ENCODE results near the gene CD48.
A peak's percentile ranks its signal among the peaks of the same experiment; 100 is the strongest.

Gene CD48

DNA sequence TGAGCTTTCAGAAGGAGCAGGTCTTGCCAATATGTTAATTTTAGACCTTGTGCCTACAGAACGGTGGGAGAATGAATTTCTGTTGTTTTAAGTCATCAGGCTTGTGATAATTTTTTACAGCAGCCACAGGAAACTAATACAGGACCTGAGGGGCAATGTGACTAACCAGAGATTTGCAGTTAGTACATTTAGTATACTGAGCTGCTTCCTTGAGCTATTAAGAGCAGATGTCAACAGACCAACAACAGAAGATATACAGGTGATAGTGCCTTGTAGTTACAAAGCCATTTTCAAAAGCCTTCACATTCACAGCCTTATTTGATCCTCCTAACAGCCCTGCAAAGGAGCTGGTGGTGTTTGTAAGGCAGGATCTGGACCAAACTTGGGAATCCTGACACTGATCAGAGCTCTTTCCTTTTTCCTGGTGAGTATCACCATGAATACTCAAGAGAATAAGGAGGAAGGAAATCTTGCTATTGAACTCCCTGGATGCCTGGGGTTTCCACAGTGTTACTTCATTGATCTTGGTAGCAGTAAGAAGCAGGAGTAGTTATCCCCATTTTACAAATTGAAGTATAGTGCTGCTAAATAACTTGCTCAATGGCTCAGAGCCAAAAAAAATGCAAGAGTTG, 60.1 kb downstream of the CD48 start:
- DNase-seq = no peak

DNA sequence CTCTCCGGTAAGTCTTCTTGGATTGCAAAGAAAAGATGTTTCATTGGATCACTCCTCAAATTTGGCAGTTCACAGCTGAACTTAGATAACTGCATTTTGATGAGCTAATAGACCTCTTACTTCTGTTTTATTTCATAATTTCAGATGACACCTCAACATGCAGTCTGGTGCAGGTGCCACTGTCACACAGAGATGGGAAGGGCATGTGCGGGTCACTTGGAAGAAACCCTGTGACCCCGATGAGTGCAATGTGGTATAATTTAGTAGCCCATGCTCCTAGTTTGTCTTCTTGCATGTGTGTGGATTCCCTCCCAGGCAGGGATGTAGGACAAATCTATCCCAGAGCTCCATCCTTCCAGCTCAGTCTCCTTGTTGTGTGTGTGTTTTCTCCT, 64.3 kb downstream of the CD48 start:
- DNase-seq = no peak

DNA sequence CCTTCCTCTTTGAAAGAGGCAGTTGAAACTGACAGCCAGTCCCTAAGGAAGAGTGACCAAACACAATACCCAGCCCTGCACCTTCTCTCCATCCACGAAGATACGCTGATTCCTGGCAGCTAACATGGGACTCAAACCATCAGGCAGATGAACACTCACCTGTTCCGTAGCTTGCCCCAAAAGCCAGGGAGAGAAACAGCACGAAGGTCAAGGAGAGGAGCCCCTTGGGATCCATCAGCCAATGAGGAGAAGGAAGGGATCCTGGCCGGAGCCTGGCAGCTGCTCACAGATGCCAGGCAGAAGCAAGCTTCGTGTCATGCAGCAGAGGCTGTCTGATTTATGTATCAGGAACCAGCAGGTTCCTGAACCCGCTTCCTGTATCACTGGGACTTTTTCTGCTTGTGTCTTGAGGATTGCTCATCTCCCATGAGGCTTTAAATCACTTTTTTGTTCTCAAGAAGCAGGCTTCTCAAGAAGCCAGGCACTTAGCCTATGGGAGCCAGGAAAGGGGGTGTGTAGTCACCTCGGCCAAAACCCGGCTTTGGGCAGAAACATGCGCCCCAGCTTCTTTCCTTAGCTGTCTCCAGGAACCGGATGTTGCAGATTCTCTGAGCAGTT, 64.8 kb downstream of the CD48 start, which contains the start of gene SLAMF1:
Gene SLAMF1 (minus strand): TSS at position 334 of the 618 bp plus-strand sequence. CDS start 99 bp downstream, at position 235.
- DNase-seq = peak in 2 of 5 donors; percentile 18 to 62

DNA sequence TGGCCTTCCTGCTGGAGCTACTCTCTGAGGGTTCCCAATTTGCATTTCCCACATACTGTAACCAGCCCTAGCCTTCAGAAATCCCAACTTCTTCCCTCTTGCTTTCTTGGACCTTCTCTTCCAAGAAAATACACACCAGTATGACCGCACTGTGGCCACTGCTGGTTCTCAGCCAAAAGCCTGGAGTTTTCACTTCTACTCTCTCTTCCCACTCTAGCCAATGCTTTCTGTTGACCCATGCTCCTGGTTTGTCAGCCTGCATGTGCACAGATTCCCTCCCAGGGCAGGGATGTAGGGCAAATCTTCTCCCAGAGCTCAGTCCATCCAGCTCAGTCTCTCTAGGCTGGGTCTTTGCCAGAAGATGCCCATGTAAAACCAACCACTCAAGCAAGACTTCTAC, 65.4 kb downstream of the CD48 start:
- DNase-seq = no peak

DNA sequence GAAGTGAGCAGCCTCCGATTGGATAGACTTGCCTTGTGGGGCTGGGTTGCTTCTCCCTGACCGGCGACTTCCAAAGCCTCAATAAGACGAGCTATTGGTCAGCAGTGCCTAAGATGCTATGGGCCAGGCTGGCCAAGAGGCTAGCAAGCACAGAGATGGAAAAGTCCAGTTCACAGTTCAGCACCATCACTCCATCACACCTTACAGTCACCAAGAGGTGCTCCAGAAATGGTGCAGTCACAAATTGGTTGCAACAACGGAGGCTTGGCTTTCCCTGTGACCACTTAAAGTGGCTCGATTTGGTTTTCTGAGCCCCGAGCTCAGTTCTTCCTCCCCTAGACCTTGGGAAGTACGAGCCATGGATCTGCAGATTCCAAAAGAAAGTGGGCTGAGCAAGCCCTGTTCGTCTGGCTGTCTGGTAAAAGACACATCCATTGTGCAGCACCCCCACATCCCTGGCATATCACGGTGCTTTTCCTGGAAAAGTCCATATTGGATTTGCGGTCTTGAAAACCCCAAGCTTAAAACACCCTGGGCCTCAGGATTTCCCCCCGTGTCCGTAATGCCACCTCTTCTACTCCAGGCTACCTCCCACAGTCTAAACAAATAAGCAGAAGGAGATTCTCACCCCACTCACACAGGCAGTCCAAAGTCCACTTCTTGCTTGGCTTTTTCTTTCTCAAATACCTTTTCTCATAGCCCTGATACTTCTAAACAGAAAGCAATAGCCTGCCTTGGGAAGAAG, 66.1 kb downstream of the CD48 start:
- DNase-seq = no peak

DNA sequence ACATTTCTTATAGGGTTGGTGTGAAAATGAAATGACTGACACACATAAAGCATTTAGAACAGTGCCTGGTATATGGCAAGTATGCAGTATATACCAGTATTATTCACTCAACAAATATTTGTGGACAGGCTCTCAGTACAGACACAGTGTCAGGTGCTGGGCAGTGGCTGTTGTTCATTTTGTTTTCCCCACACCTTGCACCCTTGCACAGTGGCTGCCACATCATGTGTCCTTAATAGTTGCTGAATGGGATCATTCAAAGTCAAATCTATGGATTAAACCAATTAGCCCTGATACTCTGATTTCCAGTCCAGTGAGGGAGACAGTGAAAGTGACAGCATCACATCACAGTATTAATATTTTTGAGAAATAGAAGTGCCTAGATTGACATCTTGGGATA, 67.2 kb downstream of the CD48 start:
- DNase-seq = no peak

DNA sequence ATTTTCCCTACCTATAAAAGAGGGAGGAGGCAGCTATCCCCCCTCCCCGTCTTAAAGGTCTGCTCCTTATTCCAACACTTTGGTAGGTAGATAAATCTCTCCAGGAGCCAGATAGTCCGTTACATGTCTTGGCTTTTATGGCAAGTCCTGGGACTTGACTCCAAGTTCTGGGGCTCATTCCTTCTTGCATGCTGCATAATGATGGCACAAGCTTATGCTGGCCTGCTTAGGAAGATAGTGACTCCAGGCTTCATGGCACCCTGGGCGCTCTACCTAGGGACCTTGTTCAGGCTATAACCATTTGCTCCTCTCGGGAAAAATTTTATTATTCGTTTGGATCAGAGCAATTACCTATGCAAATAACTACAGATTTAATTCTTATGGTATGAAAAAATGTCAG, 68.5 kb downstream of the CD48 start:
- DNase-seq = no peak

DNA sequence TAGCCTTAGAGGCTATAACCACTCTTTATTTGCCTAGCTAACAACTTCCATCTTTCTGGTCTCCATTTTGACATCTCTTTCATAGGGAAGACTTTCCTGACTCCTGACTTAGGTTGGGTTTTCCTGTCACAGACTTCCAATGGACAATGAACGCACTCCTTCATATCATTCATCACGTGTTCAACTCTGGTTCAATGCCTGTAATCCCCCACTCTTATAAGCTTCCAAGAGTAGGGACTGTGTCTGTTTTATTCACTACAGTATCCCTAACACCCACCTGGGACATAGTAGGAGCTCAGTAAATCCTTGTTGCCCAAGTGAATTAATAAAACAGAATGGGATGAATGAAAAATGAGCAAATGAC, 69.4 kb downstream of the CD48 start:
- no peak for DNase-seq

DNA sequence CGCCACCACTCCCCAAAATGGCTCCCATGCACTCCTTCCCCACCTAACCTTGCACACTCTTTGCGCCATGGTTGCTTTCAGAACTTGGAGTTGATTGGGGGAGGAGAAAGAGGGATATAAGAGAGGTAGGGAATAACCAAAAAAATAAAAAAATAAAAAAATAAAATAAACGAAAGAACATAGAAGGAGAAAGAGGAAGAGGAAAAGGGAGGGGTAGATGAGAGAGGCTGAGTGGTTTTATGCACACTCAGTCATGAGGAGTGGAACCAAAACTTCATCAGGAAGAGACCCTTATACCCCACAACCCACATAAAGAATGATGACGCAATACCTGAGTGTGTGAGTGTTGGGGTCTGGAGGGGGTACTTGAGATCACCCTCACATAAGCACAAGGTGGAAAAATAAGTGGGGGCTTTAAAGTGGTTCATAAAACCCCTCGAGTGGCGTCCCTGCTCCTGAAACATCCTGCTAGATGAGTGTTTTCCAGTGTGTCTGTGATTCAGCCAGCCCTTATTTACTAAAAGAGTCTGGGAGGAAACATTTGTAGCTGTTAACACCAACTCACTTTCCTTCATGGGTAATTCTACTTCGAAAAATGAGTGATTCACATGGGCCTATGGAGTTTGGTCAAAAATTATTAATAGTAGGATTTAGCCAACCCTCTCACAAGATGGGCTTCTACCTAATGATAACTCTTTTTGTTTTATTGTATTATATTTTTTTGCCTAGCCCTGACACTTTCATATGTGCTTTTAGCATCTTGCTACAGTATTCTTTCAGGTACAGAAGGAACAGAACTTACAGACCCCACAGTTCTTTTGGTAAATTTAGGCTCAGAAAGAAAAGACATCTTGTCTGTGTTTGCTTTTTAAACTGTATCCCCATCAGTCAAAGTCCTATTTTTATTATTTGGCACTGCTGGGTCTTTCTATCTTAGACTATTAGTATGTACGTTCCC, 70.0 kb downstream of the CD48 start:
- DNase-seq = no peak

DNA sequence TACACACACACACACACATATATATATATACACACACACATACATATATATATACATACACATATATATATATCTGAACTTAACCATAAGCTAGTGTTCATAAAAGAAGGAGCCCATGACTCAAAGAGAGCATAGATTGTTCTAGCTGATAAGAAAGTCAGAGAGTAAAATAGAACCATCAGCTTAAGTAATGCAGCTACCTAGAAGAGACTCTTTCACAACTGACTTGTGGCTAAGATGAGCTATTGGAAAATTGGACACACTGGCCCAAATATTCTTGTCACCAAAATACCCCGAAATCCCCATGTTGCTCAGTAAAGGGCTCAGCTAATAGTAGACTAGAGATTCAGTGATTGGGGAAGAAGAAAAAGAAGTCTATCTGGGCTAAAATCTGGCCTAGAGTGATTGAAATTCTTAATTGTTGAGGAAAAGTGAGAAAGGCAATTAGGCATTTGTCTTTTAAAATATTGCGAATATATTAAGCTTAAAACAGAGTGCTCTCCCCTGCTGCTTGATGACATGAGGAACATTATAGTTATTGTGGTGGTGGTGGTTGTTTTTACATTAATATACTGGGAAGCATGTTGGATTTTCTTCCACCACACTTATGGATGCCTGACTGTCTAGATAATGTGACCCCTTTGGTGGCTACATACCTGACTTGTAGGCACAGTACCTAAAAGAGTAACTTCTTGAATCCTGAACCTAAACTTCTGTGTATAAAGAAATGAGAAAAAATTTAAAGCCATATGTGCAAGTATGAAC, 71.1 kb downstream of the CD48 start:
- peak in 1 of 5 donors; percentile 81 for DNase-seq

DNA sequence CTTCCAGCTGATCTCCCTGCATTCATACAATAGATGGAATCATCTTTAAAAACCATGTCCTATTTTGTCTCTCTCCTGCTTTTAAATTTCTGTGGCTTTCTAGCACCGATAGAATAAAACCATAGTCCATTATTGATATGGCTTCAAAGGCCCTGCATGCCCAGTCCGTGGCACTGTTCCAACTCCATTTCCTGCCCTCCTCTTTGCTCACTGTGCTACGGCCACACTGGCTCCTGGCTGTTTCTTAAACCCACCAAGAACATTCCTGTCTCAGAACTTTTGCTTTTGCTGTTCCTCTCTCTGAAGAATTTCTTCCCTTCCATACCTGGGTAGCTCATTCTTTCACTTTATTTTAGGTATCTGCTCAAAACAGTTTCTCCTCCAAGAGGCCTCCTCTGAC, 72.0 kb downstream of the CD48 start:
- DNase-seq = no peak

DNA sequence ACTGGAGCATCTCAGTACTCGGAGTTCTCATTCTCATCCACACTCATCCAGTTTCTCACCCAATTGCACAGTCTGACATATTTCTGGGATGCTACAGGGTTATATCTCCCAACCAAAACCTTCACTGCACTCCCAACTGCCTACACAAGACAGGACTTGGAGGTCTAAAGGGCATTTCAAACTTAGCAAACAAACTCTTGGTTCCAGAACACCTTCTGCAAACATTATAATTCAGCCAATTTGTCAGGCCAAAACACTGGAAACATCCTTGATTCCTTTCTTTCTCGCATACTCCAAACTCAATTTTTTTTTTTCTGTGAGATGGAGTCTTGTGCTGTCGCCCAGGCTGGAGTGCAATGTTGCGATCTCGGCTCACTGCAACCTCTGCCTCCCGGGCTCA, 72.7 kb downstream of the CD48 start:
- no peak for DNase-seq

DNA sequence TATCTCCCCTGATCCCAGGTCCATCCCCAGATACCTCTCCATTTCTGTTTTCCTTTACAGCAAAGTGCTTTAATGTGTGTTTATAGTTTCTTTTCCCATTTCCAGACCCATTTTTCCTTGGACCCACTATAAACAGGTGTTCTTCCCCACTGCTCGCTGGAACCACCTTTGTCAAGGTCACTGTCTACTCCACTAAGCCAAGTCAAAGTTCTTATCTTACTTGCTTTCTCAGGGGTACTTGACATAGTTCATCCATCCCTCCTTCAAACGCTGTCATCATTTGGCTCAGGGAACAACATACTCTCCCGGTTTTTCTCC, 73.1 kb downstream of the CD48 start:
- no peak for DNase-seq

DNA sequence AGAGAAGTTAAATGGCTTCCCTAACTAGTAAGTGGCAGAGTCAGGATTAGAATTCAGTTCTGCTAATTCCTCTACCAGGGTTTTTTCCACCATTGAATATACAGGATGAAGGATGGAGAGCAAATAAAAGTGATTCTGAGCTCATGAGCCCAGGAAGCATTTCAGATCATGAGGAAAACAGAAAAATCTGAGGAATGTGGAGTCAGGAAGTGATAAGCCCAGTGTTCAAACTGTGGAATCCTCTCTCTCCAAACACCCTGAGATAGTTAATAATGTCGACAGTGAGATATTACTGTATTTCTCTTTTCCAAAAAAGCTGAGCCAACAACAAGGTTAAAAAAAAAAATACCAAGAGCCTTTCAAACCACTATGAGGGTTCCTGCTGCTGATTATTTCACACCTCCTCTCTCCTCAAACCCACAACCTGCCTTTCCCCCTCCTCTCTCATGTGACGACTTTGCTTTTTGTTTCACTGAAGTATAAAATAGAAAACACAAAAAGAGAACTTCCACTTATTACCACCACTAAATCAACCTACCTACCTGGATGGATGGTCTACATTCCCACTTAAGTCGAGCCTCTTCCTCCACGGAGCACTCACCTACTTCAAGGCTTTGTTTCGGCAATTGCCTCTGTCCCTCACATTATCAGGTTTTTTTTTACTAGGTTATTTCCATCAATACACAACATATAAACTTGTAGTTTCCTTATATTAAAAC, 73.6 kb downstream of the CD48 start:
- DNase-seq = peak in 4 of 5 donors; percentile 41 to 86 (median 48)

DNA sequence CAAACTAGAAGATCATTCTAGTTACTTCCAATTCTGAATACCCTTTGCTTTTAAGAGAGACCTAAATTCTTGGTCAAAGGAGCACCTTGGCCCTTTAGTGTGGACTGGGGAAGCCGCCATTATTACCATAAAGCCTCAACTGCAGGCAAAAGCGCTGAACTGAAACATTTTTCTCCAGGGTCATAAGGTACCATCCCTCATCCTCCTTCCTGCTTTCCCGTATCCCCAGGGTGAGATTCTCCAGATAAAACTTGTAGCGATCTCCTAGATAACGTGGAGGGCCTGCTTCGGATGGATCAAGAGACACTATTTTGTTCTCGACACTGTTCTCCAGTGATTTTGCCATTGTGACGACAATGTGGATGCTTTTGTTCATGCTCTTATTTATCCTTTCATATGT, 74.6 kb downstream of the CD48 start:
- no peak for DNase-seq

DNA sequence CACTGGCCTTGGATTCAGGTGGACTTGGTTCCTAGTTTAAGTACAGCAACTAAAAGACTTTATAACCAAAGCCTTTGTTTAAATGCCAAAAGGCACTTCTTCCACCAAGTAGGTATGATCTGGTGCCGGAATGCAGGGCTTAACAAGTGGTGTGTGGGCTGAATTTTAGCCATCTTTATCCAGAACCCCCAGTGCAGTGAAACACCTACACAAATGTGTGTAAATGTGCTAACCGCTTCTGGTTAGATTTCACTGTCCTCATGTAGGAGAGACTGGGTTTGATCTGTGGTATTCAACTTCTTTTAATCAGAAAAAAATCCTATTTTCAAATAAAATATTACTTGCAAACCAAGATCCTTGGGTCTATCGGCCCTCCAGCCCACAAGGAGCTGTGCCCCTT, 75.1 kb downstream of the CD48 start:
- DNase-seq = no peak

DNA sequence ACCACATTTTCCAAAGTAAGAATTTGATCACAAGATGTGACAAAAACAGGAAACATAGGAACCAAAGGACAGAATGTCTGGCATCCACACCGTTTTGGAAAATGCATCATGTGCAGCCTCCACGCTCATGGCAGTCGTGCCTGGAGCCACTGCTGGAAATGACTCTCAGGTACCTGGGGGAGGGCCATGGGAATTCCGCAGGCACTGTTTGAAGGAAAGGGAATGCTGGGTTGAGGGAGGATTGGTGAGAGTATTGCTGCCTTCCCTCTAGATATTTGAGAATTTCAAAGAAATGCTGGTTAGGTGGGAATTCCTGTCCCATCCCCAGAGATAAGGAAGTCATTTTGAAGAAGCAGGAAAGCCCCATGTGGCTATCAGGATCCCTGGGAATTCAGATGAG, 75.5 kb downstream of the CD48 start:
- no peak for DNase-seq

DNA sequence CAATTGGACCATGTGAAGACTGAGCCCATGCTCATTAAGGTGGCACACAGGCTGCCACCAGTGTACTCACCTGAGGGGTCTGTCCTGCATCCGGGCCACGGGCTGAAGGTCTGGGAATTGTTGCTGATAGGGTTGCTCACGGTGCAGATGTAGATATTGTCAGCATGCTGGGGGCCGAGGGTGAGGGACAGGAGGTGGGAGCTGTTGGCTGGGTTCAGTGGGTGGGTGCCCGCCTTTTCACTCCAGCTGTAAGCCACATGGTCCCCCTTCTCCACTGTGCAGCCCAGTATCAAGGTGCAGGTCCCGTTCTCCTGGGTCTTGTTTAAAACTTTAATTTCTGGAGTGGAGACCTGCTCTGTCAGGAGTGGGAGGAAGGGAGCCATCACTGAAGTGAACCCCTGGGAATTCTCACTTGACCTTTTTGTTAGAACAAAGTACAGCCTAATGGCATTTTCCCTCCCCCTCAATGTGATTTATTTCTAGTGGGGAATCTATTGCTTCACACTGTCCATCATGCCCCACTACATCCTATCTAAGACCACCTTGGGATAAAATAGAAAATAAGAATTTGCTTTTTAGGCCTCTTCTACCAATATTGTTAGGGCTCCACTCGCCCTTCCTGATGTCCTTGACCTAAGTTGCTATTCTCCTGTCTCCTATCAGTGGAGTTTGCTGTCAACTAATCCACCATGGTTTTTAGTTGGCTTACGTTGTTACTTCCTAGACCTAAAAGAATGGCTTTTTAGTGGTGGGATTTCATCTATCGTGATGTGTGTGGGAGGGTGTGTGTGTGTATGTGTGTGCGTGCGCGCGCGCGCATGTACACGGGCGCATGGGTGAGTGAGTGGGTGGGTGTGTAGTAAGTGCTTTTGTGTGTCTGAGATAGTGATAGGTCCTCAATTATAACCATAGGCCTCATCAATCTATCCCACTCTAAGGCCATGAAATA, 76.8 kb downstream of the CD48 start:
- DNase-seq = no peak

DNA sequence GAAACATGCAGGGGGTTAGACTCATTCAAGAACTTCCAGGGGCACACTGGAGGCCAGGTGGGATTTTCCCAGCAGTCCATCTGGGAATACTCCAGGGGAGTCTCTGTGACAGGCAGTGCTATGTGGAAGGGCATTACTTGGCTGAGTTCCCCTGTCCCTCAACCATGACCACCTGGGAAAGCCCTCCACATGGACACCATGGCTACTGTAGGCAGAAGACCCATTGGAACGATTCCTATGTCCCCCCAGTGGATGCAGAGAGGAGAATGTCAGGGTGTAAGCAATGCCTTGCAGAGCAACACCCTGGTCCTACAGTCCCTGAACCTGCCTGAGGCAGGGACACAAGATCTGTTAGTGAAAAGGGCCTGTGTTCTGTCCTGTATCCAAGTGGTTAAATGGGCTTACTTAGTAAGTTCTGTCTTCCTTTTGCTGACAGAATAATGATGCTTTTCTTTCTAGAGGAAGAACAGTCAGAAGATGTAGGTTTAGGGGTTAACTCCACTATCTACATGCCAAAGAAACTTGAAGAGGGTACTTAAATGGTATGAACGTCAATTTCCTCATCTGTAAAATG, 78.2 kb downstream of the CD48 start:
- no peak for DNase-seq

DNA sequence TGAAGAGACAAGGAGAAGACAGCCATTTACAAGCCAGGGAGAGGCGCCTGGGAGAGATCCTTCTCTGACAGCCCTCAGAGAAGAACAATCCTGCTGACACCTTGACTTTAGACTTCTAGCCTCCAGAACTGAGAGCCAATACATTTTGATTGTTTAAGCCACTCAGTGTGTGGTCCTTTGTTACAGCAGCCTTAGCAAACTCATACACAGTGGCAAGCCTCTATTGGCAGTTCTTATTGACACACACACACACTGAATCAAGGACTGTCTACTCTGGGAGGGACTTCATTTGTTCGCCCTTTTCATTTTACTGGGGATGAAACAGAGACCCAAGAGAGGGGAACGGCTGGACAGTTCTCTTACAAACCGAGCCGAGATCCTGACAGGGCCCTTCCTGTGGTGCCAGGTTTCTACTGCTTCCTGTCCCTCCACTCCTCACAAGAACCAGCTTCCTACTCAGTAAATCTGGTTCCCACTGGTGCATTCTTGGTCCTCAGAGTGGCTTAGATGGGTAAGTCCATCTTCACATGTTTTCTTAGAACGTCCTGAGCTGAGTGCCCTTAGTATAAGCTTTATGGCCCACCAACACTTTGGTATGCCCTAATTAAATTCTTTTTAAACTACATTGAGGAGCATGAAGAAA, 79.5 kb downstream of the CD48 start:
- DNase-seq = no peak

Measured in T-helper 1 cell (primary cell).